Osteoblast (primary cell): ENCODE data around the gene KCNAB1. TPM values are rescaled to one million over a fixed set of nuclear protein-coding genes. Genes with fewer than 3 reads are reported as not detected.
A peak's percentile ranks its signal among the peaks of the same experiment; 100 is the strongest.

ENCODE experiments used
- DNase-seq: peaks from one replicate; pipeline ENCODE4 v3.0.0; 2011; ENCODE audit warnings: low spot score, mixed read lengths; ENCODE audit not compliant: insufficient read length; ENCODE audit errors: missing footprints
- H2AFZ ChIP-seq: 2 replicates; pipeline ENCODE4 v1.6.0; 2011; ENCODE audit warnings: mild to moderate bottlenecking, low read length
- H3K27ac ChIP-seq: 2 replicates; pipeline ENCODE4 v1.5.1; 2011; ENCODE audit warnings: mild to moderate bottlenecking, low read depth, low read length, moderate library complexity
- H3K27me3 ChIP-seq: 2 replicates; pipeline ENCODE4 v1.6.0; 2012; ENCODE audit warnings: mild to moderate bottlenecking, control low read depth, inconsistent platforms, low read length, moderate library complexity; ENCODE audit not compliant: insufficient read depth
- H3K36me3 ChIP-seq: 2 replicates; pipeline ENCODE4 v1.5.1; 2011; ENCODE audit warnings: mild to moderate bottlenecking, low read length, control low read depth, moderate library complexity; ENCODE audit not compliant: insufficient read depth
- H3K4me1 ChIP-seq: 2 replicates; pipeline ENCODE4 v1.5.1; 2011; ENCODE audit warnings: mild to moderate bottlenecking, low read length, control low read depth, moderate library complexity; ENCODE audit not compliant: insufficient read depth
- H3K4me2 ChIP-seq: 2 replicates; pipeline ENCODE4 v1.6.0; 2011; ENCODE audit warnings: mild to moderate bottlenecking, low read length; ENCODE audit not compliant: insufficient read depth
- H3K4me3 ChIP-seq: fragments of 200-600 bp; sonication (generic); 3 replicates; pipeline ENCODE4 v1.5.1; 2012; ENCODE audit warnings: mild to moderate bottlenecking, low read length, inconsistent platforms; ENCODE audit not compliant: insufficient read depth
- H3K79me2 ChIP-seq: 2 replicates; pipeline ENCODE4 v1.6.0; 2012; ENCODE audit warnings: mild to moderate bottlenecking, low read length, control low read depth, inconsistent platforms; ENCODE audit not compliant: insufficient read depth
- H3K9me3 ChIP-seq: 2 replicates; pipeline ENCODE4 v1.5.1; 2011; ENCODE audit warnings: low read depth, low read length, control low read depth
- H4K20me1 ChIP-seq: 2 replicates; pipeline ENCODE4 v1.6.0; 2012; ENCODE audit warnings: mild to moderate bottlenecking, low read length, control low read depth; ENCODE audit not compliant: insufficient read depth
- CTCF ChIP-seq: IDR thresholded peaks from 2 replicates; pipeline ENCODE4 v1.5.1; 2011; ENCODE audit warnings: mild to moderate bottlenecking, low read depth, low read length, moderate library complexity; ENCODE audit errors: extremely low read depth
- total RNA-seq: library from RNA; depleted of rRNA; stranded (reverse); fragments of >200 nt; gene quantifications from 2 replicates; pipeline ENCODE4 v1.2.3, GENCODE V29; 2012

KCNAB1 gene
- total RNA-seq, 1 donor: 0.36 TPM

GRCh38 chr3:156507285-156507684 lies 386.9 kb downstream of the KCNAB1 start:
- Histone ChIP-seq H3K36me3 (no peaks in the 10 kb centered on the region), H3K9me3 (no peaks in the 10 kb centered on the region), H3K79me2 (no peaks in the 10 kb centered on the region), H3K4me1 (no peaks in the 10 kb centered on the region), H2AFZ (peak overlapping the region; percentile 48), H3K4me2 (no peak overlapping the region), H3K4me3 (no peak overlapping the region), H3K27ac (no peak overlapping the region), H4K20me1 (no peaks in the 10 kb centered on the region), H3K27me3 (peaks cover 5% of the 10 kb centered on the region)
- DNase-seq: peak; percentile 66
- TF ChIP-seq CTCF: no peak

GRCh38 chr3:156509189-156510174 lies 389.1 kb downstream of the KCNAB1 start:
- H3K4me2 ChIP-seq: no peak overlapping the region
- H3K36me3 ChIP-seq: no peaks in the 10 kb centered on the region
- no peak overlapping the region for H3K27ac ChIP-seq
- H3K79me2 ChIP-seq: no peaks in the 10 kb centered on the region
- TF ChIP-seq CTCF: peak; percentile 57
- no peak overlapping the region for H2AFZ ChIP-seq
- no peak overlapping the region for H3K4me3 ChIP-seq
- no peaks in the 10 kb centered on the region for H3K9me3 ChIP-seq
- no peaks in the 10 kb centered on the region for H3K4me1 ChIP-seq
- DNase-seq: no peak
- peaks cover 5% of the 10 kb centered on the region for H3K27me3 ChIP-seq
- no peaks in the 10 kb centered on the region for H4K20me1 ChIP-seq

- Histone ChIP-seq H3K4me2 (no peak overlapping the region), H3K9me3 (no peaks in the 10 kb centered on the region), H2AFZ (no peak overlapping the region), H4K20me1 (no peaks in the 10 kb centered on the region), H3K79me2 (no peaks in the 10 kb centered on the region), H3K27me3 (peaks cover 5% of the 10 kb centered on the region), H3K36me3 (no peaks in the 10 kb centered on the region), H3K27ac (no peak overlapping the region), H3K4me1 (no peaks in the 10 kb centered on the region), H3K4me3 (no peak overlapping the region)
- DNase-seq: peak; percentile 15
- TF ChIP-seq CTCF: no peak
Measured at GRCh38 chr3:156511987-156512677, 391.8 kb downstream of the KCNAB1 start.

GRCh38 chr3:156513619-156514018 lies 393.2 kb downstream of the KCNAB1 start:
- Histone ChIP-seq H3K27ac (no peak overlapping the region), H4K20me1 (no peaks in the 10 kb centered on the region), H3K4me3 (no peak overlapping the region), H3K9me3 (no peaks in the 10 kb centered on the region), H3K27me3 (peaks cover 5% of the 10 kb centered on the region), H3K36me3 (no peaks in the 10 kb centered on the region), H2AFZ (no peak overlapping the region), H3K79me2 (no peaks in the 10 kb centered on the region), H3K4me2 (no peak overlapping the region), H3K4me1 (peaks cover 4% of the 10 kb centered on the region)
- no peak for TF ChIP-seq CTCF
- DNase-seq: peak; percentile 27
